ENCODE measurements around the gene ZNF20.

DNA sequence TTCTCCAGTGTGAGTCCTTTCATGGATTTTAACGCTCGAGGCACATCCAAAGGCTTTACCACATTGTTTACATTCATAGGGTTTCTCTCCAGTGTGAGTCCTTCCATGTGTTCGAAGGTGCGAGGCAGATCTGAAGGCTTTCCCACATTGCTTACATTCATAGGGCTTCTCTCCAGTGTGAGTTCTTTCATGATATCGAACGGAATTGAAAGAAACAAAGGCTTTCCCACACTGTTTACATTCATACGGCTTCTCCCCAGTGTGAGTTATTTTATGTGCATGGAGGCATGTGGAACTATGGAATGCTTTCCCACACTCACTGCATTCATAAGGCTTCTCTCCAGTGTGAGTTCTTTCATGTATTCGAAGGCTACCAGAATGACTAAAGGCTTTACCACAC lies 5.2 kb upstream of the ZNF20 start:
- TF ChIP-seq, protein P1, sequence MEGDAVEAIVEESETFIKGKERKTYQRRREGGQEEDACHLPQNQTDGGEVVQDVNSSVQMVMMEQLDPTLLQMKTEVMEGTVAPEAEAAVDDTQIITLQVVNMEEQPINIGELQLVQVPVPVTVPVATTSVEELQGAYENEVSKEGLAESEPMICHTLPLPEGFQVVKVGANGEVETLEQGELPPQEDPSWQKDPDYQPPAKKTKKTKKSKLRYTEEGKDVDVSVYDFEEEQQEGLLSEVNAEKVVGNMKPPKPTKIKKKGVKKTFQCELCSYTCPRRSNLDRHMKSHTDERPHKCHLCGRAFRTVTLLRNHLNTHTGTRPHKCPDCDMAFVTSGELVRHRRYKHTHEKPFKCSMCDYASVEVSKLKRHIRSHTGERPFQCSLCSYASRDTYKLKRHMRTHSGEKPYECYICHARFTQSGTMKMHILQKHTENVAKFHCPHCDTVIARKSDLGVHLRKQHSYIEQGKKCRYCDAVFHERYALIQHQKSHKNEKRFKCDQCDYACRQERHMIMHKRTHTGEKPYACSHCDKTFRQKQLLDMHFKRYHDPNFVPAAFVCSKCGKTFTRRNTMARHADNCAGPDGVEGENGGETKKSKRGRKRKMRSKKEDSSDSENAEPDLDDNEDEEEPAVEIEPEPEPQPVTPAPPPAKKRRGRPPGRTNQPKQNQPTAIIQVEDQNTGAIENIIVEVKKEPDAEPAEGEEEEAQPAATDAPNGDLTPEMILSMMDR (optimal IDR thresholded peaks at IDR 0.05 in 1 of 3, IDR thresholded peaks at IDR 0.05 in 1 of 3, conservative IDR thresholded peaks at IDR 0.05 in 1 of 3; ENCODE audit: extremely low read depth in 1 of 3, insufficient read depth in 2 of 3, low read length in 3 of 3), result no peak
- TF ChIP-seq EZH2 (IDR thresholded peaks at IDR 0.05; ENCODE audit: low read length), result no peak

Measured in keratinocyte (primary cell).